ENCODE measurements around the gene GSTK1.
A peak's percentile ranks its signal among the peaks of the same experiment; 100 is the strongest.
"Not testable (repeated sequence)": the region's sequence is repeated elsewhere in the genome, so short reads cannot be mapped to it uniquely, and the experiment has no call there.

The GSTK1 gene

GRCh38 chr7:143263266-143264195 lies at the start of gene GSTK1:
TSS of gene GSTK1 (plus strand) at chr7:143263441. CDS start at chr7:143263514, 73 bp downstream.
- DNase-seq = peak; percentile 86

- not testable (repeated sequence) for DNase-seq
These were observed 49.8 kb upstream of the GSTK1 start for GRCh38 chr7:143213478-143213877.

GRCh38 chr7:143214789-143215679 lies 48.2 kb upstream of the GSTK1 start:
- DNase-seq = peak; percentile 81

DNA sequence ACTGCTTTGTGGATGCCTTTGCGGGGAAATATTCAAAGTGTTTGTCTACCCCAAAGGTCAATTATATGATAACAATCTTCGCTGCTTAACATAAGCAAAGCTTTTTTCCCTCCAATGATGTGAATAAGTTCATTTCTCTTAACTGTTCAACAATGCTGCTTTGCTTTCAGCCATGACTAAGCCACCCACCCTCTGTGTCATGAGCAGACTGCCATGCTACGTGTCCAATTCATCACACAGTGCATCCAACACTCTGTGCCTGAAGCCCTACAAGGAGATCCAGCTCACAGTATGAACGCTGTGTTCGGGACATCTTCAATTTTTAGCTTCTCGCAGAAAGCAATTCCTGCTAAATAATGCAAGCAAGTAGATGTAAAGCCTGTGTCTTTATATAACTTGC lies 47.1 kb upstream of the GSTK1 start:
- no peak for DNase-seq

DNA sequence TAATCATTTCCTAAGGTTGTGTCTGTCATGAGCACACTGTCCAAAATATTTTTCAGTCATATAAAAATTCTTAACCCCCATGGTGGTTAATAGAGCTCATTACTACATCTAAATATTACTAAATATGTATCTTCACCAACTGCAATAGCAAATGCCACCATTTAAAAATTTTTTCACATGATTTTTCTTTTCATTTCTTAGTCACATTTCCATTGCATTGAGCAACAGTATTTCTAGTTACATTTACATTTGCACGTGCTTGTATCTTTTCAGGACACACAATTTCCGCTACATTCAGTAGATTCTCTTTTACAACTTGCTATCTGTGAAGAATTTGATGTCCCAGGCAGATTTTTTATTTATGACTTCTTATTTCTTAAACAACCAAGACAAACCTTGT lies 46.6 kb upstream of the GSTK1 start:
- no peak for DNase-seq

- no peak for DNase-seq
These were observed 45.4 kb upstream of the GSTK1 start for GRCh38 chr7:143217806-143218205.

GRCh38 chr7:143221286-143221685 lies 42.0 kb upstream of the GSTK1 start:
- DNase-seq = no peak

DNA sequence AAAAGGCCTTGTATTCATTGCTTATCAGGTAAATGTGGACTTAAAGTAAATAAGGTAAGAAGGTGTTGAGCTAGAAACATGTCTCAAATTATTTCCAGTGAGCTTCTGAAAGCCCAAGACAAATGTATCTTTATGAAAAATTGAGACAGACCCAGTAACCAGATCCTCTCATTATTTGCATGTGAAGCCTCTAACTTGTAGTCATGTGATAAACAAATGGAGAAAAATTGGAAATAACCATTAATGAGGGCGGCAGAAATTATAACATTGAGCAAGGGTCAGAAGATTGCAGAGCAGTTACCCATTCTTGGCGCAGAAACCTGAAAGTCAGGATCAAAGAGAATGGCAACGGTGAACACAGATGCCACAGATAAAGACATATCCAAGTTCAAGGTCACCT lies 41.5 kb upstream of the GSTK1 start, which contains the start of gene TAS2R40:
Gene TAS2R40, plus strand, starts transcription at position 301 of the 400 bp plus-strand sequence. Its CDS starts 42 bp downstream, at position 343.
- DNase-seq = no peak

DNA sequence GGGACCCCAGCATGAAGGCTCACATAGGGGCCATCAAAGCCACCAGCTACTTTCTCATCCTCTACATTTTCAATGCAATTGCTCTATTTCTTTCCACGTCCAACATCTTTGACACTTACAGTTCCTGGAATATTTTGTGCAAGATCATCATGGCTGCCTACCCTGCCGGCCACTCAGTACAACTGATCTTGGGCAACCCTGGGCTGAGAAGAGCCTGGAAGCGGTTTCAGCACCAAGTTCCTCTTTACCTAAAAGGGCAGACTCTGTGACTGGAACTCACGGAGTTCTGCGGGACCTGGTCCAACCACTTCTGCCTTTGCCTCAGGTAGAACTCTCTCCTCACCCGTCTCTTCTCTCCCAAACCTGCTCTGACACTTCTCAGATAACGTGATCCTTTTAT lies 40.5 kb upstream of the GSTK1 start:
- DNase-seq = no peak

DNA sequence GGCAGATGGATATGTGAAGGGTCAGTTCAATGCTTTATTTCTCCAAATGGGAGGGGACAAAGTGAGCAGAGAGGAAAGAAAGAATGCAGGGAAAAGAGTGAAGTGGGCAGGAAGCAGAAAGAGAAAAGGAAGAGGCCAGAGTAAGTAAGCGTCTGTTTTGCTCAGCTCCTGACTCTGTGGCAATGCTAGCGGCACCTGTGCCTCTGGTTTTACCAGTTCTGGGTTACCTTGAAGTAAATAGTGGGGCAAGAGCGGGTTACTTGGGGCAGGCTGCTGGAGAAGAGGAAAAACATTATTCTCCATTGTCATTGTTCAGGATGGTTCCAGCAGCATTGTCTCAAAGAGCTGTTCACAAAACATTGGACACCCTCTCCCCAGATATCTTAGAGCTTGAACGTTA lies 39.5 kb upstream of the GSTK1 start:
- no peak for DNase-seq

DNA sequence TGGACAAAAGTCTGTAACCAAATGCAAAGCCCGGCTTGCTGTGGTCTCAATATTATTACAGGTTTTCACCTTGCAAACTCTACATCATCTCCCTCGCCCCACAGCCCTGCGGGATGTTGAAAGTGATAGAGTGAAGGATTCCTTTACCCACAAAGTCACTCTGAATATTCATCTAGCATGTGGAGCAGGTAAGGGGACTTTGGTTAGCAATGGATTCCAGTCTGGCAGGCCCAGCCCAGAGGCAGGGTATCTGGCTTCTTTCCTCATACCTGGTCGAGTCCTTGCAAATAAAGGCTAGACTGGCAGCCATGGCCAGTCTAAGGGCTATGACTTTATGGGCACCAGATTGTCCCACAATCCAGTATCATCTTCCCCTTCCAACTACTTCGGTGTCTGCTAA lies 38.2 kb upstream of the GSTK1 start:
- DNase-seq = no peak

GRCh38 chr7:143227806-143228205 lies 35.4 kb upstream of the GSTK1 start:
- no peak for DNase-seq

DNA sequence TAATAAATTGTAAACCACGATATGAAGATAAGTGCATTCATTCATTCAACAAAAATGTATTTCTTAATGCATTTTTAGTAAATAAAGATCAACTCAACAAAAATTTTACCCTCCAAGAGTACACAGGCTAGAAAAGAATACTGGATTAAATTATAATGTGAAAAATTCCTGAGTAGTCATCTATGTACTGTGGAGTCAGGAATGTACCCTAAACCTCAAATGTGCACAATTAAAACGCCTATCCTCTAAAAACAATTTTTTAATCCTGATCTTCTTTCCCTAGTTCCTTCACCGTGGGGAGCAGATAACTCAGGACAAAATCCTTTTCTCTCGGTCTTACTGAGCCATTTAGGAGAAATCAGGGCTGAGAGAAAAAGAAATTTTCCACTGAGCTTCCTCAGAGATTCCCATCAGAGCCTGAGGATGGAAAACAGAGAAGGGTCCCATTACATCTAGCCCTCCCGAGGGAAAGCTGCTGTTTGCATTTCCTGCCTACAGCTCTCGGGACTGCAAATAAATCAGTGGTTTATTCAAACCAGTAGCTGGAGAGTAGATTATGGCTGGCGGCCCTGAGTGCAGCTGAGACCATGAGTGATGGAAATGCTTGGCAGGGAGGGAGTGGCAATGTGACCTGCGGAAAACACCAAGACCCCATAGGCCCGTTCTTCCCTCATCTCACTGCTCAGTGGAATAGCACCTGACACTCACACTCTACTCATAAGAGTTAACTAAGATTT lies 34.0 kb upstream of the GSTK1 start:
- DNase-seq = peak; percentile 40

DNA sequence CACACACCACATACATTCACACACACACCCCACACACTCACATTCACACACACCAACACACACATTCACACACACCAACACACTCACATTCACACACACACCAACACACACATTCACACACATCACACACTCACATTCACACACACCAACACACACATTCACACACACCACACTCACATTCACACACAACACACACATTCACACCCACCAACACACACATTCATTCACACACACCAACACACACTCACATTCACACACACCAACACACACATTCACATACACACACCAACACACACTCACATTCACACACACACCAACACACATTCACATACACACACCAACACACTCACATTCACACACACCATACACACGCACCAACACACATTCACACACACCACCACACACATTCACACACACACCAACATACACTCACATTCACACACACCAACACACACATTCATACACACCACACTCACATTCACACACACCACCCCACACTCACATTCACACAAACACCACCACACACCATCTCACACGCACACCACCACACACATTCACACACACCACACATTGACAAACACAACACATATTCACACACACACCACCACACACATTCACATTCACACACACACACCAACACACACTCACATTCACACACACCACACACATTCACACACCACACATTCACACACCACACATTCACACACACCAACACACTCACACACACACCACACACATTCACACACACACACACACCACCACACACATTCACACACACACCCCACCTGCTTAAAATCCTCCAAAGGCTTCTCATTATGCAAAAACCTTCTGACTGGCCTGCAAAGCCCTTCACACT lies 32.4 kb upstream of the GSTK1 start:
- no peak for DNase-seq

GRCh38 chr7:143233816-143234532 lies 29.3 kb upstream of the GSTK1 start:
- DNase-seq = no peak

- no peak for DNase-seq
These were observed 28.7 kb upstream of the GSTK1 start for GRCh38 chr7:143234533-143234875.

DNA sequence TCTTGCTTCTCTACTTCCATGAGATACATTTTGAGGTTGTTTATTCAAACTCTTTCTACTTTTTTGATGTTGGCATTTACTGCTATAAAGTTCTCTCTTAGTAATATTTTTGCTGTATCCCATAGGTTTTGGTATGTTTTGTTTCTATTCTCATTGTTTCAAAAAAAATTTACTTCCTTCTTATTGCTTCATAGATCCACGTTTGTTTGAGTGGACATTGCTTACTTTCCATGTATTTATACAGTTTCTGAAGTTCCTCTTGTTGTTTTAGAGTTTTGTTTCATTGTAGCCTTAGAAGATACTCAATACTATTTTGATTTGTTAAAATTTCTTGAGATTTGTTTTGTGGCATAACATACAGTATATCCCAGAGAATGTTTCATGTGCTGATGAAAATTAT lies 27.7 kb upstream of the GSTK1 start:
- no peak for DNase-seq

DNA sequence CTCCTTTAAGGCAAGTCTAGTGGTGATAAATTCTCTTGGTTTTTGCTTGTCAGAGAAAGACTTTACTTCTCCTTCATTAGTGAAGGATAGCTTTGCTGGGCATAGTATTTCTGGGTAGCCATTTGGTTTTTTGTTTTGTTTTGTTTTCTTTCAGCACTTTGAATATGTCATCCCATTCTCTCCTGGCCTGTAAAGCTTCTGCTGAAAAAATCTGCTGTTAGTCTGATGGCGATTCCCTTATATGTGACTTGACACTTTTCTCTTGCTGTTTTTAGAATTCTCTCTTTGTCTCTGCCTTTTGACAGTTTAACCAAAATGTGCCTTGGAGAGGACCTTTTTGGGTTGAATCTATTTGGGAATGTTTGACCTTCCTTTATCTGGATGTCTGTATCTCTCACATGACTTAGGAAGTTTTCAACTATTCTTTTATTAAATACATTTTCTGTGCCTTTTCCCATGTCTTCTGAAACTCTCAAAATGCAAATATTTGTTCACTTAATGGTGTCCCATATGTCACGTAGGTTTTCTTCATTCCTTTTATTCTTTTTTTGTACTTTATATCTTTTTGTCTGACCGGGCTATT lies 26.7 kb upstream of the GSTK1 start:
- no peak for DNase-seq

GRCh38 chr7:143237366-143237765 lies 25.9 kb upstream of the GSTK1 start:
- no peak for DNase-seq

- no peak for DNase-seq
These were observed 24.8 kb upstream of the GSTK1 start for GRCh38 chr7:143238289-143238980.

All from retina (tissue), 1 donor.